WTC11 (cell line): ENCODE data around the gene EFHD1. TPM values are rescaled to one million over a fixed set of nuclear protein-coding genes. Genes with fewer than 3 reads are reported as not detected.

Experiments
- ATAC-seq: fragments of 200-7000 bp; cut with Tn5 transposase; 2 replicates; pipeline ENCODE4 v1.10.0; 2021; ENCODE audit warnings: mild to moderate bottlenecking, moderate library complexity
- CTCF ChIA-PET: fragments of 300-600 bp; sonication (Branson Sonifier 250); formaldehyde crosslinking; loops from one replicate; lab custom pipeline; 2021; ENCODE audit warnings: antibody characterized with exemption; lab: Charles Lee
- POLR2A ChIA-PET: fragments of 350-600 bp; sonication (Branson Sonifier 250); formaldehyde crosslinking; loops from one replicate; lab custom pipeline; 2021; ENCODE audit warnings: antibody characterized with exemption; lab: Charles Lee
- DNase-seq: peaks from one replicate; pipeline ENCODE4 v3.0.0; 2021; ENCODE audit warnings: low spot score
- H3K27ac Mint-ChIP-seq: 2 replicates; pipeline ENCODE4 v1.8.0; 2021; ENCODE audit warnings: mixed read lengths
- H3K27me3 Mint-ChIP-seq: 2 replicates; pipeline ENCODE4 v1.8.0; 2021; ENCODE audit warnings: low read depth, mild to moderate bottlenecking, moderate library complexity, mixed read lengths
- H3K36me3 Mint-ChIP-seq: 2 replicates; pipeline ENCODE4 v1.8.0; 2021; ENCODE audit warnings: mixed read lengths
- H3K4me1 Mint-ChIP-seq: 2 replicates; pipeline ENCODE4 v1.8.0; 2022; ENCODE audit warnings: mixed read lengths
- H3K4me3 Mint-ChIP-seq: 2 replicates; pipeline ENCODE4 v1.8.0; 2021; ENCODE audit warnings: mild to moderate bottlenecking, moderate library complexity, mixed read lengths
- H3K9me3 Mint-ChIP-seq: 2 replicates; pipeline ENCODE4 v1.8.0; 2021; ENCODE audit warnings: mixed read lengths
- ETV6 ChIP-seq: sonication (generic); formaldehyde crosslinking; IDR thresholded peaks from 2 replicates; pipeline ENCODE4 v1.8.1; 2022; ENCODE audit warnings: mild to moderate bottlenecking, missing genetic modification reagents
- IRF2 ChIP-seq: sonication (generic); formaldehyde crosslinking; IDR thresholded peaks from 2 replicates; pipeline ENCODE4 v1.8.0; 2022; ENCODE audit warnings: low read depth, missing genetic modification reagents, borderline replicate concordance
- NFATC4 ChIP-seq: fragments of 250-450 bp; sonication (Bioruptor Pico); IDR thresholded peaks from 2 replicates; pipeline ENCODE4 v1.9.0; 2021; ENCODE audit warnings: mild to moderate bottlenecking
- NR2C2 ChIP-seq: sonication (generic); formaldehyde crosslinking; IDR thresholded peaks from 2 replicates; pipeline ENCODE4 v1.8.0; 2022; ENCODE audit warnings: mild to moderate bottlenecking, missing genetic modification reagents
- SMAD3 ChIP-seq: sonication (generic); formaldehyde crosslinking; IDR thresholded peaks from 2 replicates; pipeline ENCODE4 v1.8.0; 2022; ENCODE audit warnings: missing genetic modification reagents, mild to moderate bottlenecking, borderline replicate concordance
- SMAD4 ChIP-seq: sonication (generic); formaldehyde crosslinking; IDR thresholded peaks from 2 replicates; pipeline ENCODE4 v1.8.0; 2022; ENCODE audit warnings: mild to moderate bottlenecking, missing genetic modification reagents
- TCF7 ChIP-seq: sonication (generic); formaldehyde crosslinking; IDR thresholded peaks from 2 replicates; pipeline ENCODE4 v1.8.0; 2022; ENCODE audit warnings: mild to moderate bottlenecking, low read depth, missing genetic modification reagents, moderate library complexity
- ZNF219 ChIP-seq: sonication (generic); formaldehyde crosslinking; IDR thresholded peaks from 2 replicates; pipeline ENCODE4 v1.8.0; 2023; ENCODE audit warnings: missing genetic modification reagents, mild to moderate bottlenecking, borderline replicate concordance
- ZNF232 ChIP-seq: sonication (generic); formaldehyde crosslinking; IDR thresholded peaks from 2 replicates; pipeline ENCODE4 v1.8.0; 2022; ENCODE audit warnings: mild to moderate bottlenecking, missing genetic modification reagents
- ZNF396 ChIP-seq: fragments of 250-450 bp; sonication (Bioruptor Pico); IDR thresholded peaks from 2 replicates; pipeline ENCODE4 v1.8.0; 2021; ENCODE audit warnings: mild to moderate bottlenecking, moderate library complexity, borderline replicate concordance
- ZNF671 ChIP-seq: fragments of 250-450 bp; sonication (Bioruptor Pico); IDR thresholded peaks from 2 replicates; pipeline ENCODE4 v1.8.0; 2021; ENCODE audit warnings: mild to moderate bottlenecking
- total RNA-seq: library from RNA; stranded (reverse); gene quantifications from 3 replicates; pipeline ENCODE4 v1.2.3, GENCODE V29; 2021
- TF ChIP-seq, protein P1 (sequence below): sonication (generic); formaldehyde crosslinking; IDR thresholded peaks from 2 replicates; pipeline ENCODE4 v1.8.1; 2023; ENCODE audit warnings: mild to moderate bottlenecking, missing genetic modification reagents
- TF ChIP-seq, protein P2 (sequence below): sonication (generic); formaldehyde crosslinking; IDR thresholded peaks from 2 replicates; pipeline ENCODE4 v1.8.1; 2023; ENCODE audit warnings: mild to moderate bottlenecking, missing genetic modification reagents
- TF ChIP-seq, protein P3 (sequence below): fragments of 250-450 bp; sonication (Bioruptor Pico); conservative IDR thresholded peaks from 2 replicates; pipeline ENCODE4 v1.9.0; 2021; ENCODE audit warnings: mild to moderate bottlenecking
- TF ChIP-seq, protein P4 (sequence below): sonication (generic); formaldehyde crosslinking; IDR thresholded peaks from 2 replicates; pipeline ENCODE4 v1.8.1; 2022; ENCODE audit warnings: missing genetic modification reagents, borderline replicate concordance
- TF ChIP-seq, protein P5 (sequence below): fragments of 250-450 bp; sonication (Bioruptor Pico); IDR thresholded peaks from 2 replicates; pipeline ENCODE4 v2.1.2; 2022; ENCODE audit warnings: mild to moderate bottlenecking, moderate library complexity
- TF ChIP-seq, protein P6 (sequence below): fragments of 250-450 bp; sonication (Bioruptor Pico); IDR thresholded peaks from 2 replicates; pipeline ENCODE4 v1.9.0; 2021; ENCODE audit warnings: mild to moderate bottlenecking, borderline replicate concordance
- TF ChIP-seq, protein P7 (sequence below): fragments of 250-450 bp; sonication (Bioruptor Pico); IDR thresholded peaks from 2 replicates; pipeline ENCODE4 v1.9.0; 2021; ENCODE audit warnings: mild to moderate bottlenecking

The EFHD1 gene
- total RNA-seq, 1 experiment from 2014 or later, result 6.1 TPM

DNA sequence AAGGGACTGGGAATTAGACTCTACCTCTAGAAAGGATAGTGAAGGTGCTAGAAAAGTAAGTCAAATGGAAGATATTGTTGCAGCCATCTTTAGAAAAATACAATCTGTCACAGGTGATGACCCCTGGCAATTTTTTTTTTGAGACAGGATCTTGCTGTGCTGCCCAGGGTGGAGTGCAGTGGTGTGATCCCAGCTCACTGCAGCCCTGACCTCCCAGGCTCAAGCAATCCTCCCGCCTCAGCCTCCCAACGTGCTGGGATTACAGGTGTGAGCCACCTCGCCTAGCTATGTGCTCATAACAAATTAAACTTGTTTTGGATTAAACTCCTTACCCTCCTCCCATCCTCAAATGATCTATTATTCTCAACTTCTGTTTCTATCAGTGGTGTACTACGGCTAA, 59.9 kb downstream of the EFHD1 start:
- H3K27me3 Mint-ChIP-seq, result no peaks in the 10 kb centered on the region
- CTCF ChIA-PET, result interaction anchor here (0.8 kb wide), 1 partner anchor 506 kb away, joined by 3 read pairs; no protein-coding TSS in a partner anchor
- DNase-seq (no peak), ATAC-seq (no peak)
- TF ChIP-seq, protein P1, sequence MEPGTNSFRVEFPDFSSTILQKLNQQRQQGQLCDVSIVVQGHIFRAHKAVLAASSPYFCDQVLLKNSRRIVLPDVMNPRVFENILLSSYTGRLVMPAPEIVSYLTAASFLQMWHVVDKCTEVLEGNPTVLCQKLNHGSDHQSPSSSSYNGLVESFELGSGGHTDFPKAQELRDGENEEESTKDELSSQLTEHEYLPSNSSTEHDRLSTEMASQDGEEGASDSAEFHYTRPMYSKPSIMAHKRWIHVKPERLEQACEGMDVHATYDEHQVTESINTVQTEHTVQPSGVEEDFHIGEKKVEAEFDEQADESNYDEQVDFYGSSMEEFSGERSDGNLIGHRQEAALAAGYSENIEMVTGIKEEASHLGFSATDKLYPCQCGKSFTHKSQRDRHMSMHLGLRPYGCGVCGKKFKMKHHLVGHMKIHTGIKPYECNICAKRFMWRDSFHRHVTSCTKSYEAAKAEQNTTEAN (CRISPR knock-in tag), result no peak
- TF ChIP-seq IRF2 (CRISPR knock-in tag), result no peak
- TF ChIP-seq ZNF219 (CRISPR knock-in tag), result no peak
- TF ChIP-seq, protein P2, sequence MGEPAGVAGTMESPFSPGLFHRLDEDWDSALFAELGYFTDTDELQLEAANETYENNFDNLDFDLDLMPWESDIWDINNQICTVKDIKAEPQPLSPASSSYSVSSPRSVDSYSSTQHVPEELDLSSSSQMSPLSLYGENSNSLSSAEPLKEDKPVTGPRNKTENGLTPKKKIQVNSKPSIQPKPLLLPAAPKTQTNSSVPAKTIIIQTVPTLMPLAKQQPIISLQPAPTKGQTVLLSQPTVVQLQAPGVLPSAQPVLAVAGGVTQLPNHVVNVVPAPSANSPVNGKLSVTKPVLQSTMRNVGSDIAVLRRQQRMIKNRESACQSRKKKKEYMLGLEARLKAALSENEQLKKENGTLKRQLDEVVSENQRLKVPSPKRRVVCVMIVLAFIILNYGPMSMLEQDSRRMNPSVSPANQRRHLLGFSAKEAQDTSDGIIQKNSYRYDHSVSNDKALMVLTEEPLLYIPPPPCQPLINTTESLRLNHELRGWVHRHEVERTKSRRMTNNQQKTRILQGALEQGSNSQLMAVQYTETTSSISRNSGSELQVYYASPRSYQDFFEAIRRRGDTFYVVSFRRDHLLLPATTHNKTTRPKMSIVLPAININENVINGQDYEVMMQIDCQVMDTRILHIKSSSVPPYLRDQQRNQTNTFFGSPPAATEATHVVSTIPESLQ (CRISPR knock-in tag), result no peak
- TF ChIP-seq, protein P3, sequence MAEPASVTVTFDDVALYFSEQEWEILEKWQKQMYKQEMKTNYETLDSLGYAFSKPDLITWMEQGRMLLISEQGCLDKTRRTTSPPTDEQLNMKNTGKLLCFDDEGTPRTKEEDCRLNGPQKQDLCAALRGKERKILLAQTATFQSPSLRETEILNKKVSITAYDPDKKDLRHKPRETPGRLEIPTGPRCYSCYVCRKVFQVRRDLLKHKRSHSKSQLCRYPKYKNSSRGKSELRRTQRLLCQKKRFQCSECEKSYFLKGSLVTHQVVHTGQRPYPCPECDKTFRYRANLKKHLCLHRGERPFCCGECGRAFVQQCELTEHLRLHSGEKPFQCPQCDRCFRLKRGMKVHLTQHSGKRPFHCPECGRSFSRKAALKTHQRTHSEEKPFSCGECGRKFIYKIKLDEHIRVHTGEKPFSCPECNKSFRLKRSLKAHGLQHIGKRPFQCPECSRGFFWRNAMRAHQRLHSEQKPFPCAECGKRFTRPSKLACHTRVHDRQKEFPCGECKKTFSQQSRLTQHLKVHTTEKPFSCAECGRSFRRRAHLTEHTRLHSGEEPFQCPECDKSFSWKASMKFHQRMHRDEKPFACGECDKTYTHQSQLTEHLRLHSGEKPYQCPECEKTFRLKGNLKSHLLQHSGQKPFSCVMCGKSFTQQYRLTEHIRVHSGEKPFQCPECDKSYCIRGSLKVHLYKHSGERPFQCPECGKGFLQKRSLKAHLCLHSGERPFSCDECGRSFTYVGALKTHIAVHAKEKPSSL (CRISPR knock-in tag), result no peak
- TF ChIP-seq NR2C2 (CRISPR knock-in tag), result no peak
- no peak for TF ChIP-seq SMAD4 (CRISPR knock-in tag)
- TF ChIP-seq, protein P4, sequence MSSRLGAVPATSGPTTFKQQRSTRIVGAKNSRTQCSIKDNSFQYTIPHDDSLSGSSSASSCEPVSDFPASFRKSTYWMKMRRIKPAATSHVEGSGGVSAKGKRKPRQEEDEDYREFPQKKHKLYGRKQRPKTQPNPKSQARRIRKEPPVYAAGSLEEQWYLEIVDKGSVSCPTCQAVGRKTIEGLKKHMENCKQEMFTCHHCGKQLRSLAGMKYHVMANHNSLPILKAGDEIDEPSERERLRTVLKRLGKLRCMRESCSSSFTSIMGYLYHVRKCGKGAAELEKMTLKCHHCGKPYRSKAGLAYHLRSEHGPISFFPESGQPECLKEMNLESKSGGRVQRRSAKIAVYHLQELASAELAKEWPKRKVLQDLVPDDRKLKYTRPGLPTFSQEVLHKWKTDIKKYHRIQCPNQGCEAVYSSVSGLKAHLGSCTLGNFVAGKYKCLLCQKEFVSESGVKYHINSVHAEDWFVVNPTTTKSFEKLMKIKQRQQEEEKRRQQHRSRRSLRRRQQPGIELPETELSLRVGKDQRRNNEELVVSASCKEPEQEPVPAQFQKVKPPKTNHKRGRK (CRISPR knock-in tag), result no peak
- TF ChIP-seq, protein P5, sequence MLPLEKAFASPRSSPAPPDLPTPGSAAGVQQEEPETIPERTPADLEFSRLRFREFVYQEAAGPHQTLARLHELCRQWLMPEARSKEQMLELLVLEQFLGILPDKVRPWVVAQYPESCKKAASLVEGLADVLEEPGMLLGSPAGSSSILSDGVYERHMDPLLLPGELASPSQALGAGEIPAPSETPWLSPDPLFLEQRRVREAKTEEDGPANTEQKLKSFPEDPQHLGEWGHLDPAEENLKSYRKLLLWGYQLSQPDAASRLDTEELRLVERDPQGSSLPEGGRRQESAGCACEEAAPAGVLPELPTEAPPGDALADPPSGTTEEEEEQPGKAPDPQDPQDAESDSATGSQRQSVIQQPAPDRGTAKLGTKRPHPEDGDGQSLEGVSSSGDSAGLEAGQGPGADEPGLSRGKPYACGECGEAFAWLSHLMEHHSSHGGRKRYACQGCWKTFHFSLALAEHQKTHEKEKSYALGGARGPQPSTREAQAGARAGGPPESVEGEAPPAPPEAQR (CRISPR knock-in tag), result no peak
- no peak for TF ChIP-seq ZNF232 (CRISPR knock-in tag)
- TF ChIP-seq ZNF396 (CRISPR knock-in tag), result no peak
- no peak overlapping the region for H3K27ac Mint-ChIP-seq
- H3K9me3 Mint-ChIP-seq, result 0 out of 2 replicates have a peak, but pooled peaks cover 3% of the 10 kb centered on the region
- H3K36me3 Mint-ChIP-seq, result no peaks in the 10 kb centered on the region
- no peak overlapping the region for H3K4me3 Mint-ChIP-seq
- POLR2A ChIA-PET, result no interaction called here
- H3K4me1 Mint-ChIP-seq, result peaks cover 11% of the 10 kb centered on the region

DNA sequence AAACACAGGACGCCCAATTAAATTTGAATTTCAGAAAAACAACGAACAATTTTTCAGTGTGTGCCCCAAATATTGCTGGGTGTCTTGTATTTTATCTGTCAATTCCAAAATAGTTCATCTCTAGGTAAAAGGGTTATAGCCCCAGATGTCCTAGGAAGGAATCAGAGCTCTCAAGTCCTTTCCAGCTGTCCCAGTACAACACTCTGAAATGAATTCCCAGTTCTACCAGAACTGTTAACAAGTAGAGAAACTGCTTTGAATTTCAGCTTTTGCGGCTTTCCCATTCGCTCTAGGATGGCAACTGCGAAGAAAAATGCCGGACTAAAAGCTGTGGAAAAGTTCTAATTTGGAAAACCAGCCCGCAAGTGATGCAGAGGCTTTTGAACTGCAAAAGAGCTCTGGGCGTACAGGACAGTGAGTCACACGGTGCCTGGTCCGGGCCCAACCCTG, 63.2 kb downstream of the EFHD1 start:
- Mint-ChIP-seq H3K27ac (peak overlapping the region; percentile 63; the same call in 1 of the 2 replicates), H3K4me3 (peak overlapping the region; percentile 98), H3K36me3 (peaks cover 7% of the 10 kb centered on the region; the same call in 1 of the 2 replicates), H3K4me1 (peaks cover 33% of the 10 kb centered on the region), H3K27me3 (no peaks in the 10 kb centered on the region), H3K9me3 (0 out of 2 replicates have a peak, but pooled peaks cover 3% of the 10 kb centered on the region)
- ATAC-seq (no peak), DNase-seq (no peak)
- POLR2A ChIA-PET, result no interaction called here
- CTCF ChIA-PET, result interaction anchor here (0.9 kb wide), 1 partner anchor 10 kb away, joined by 5 read pairs; no protein-coding TSS in a partner anchor
- TF ChIP-seq ZNF671 (no peak), NFATC4 (no peak), IRF2 (CRISPR knock-in tag) (no peak), TCF7 (CRISPR knock-in tag) (no peak), ETV6 (no peak), SMAD3 (no peak)
- TF ChIP-seq, protein P6, sequence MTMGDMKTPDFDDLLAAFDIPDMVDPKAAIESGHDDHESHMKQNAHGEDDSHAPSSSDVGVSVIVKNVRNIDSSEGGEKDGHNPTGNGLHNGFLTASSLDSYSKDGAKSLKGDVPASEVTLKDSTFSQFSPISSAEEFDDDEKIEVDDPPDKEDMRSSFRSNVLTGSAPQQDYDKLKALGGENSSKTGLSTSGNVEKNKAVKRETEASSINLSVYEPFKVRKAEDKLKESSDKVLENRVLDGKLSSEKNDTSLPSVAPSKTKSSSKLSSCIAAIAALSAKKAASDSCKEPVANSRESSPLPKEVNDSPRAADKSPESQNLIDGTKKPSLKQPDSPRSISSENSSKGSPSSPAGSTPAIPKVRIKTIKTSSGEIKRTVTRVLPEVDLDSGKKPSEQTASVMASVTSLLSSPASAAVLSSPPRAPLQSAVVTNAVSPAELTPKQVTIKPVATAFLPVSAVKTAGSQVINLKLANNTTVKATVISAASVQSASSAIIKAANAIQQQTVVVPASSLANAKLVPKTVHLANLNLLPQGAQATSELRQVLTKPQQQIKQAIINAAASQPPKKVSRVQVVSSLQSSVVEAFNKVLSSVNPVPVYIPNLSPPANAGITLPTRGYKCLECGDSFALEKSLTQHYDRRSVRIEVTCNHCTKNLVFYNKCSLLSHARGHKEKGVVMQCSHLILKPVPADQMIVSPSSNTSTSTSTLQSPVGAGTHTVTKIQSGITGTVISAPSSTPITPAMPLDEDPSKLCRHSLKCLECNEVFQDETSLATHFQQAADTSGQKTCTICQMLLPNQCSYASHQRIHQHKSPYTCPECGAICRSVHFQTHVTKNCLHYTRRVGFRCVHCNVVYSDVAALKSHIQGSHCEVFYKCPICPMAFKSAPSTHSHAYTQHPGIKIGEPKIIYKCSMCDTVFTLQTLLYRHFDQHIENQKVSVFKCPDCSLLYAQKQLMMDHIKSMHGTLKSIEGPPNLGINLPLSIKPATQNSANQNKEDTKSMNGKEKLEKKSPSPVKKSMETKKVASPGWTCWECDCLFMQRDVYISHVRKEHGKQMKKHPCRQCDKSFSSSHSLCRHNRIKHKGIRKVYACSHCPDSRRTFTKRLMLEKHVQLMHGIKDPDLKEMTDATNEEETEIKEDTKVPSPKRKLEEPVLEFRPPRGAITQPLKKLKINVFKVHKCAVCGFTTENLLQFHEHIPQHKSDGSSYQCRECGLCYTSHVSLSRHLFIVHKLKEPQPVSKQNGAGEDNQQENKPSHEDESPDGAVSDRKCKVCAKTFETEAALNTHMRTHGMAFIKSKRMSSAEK (CRISPR knock-in tag), result no peak
- TF ChIP-seq, protein P7, sequence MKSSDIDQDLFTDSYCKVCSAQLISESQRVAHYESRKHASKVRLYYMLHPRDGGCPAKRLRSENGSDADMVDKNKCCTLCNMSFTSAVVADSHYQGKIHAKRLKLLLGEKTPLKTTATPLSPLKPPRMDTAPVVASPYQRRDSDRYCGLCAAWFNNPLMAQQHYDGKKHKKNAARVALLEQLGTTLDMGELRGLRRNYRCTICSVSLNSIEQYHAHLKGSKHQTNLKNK (CRISPR knock-in tag), result no peak
